ENCODE data around the gene FOXA3.

DNA sequence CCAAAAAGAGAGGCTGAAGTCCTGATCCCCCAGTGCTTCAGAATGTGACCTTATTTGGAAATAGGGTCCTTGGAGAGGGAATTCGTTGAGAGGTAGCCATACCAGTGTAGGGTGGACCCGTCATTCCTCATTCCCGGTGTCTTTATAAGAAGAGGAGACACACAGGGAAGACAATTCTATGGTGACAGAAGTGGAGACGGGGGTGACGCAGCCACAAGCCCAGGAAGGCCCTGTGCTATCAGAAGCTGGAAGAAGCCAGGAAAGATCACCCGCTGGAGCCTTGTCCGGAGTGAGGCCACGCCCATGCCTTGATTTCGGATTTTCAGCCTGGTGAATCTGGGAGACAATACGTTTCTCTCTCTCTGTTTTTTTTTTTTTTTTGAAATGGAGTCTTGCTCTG is 40.9 kb downstream of the FOXA3 start:
- TF ChIP-seq, protein P1, sequence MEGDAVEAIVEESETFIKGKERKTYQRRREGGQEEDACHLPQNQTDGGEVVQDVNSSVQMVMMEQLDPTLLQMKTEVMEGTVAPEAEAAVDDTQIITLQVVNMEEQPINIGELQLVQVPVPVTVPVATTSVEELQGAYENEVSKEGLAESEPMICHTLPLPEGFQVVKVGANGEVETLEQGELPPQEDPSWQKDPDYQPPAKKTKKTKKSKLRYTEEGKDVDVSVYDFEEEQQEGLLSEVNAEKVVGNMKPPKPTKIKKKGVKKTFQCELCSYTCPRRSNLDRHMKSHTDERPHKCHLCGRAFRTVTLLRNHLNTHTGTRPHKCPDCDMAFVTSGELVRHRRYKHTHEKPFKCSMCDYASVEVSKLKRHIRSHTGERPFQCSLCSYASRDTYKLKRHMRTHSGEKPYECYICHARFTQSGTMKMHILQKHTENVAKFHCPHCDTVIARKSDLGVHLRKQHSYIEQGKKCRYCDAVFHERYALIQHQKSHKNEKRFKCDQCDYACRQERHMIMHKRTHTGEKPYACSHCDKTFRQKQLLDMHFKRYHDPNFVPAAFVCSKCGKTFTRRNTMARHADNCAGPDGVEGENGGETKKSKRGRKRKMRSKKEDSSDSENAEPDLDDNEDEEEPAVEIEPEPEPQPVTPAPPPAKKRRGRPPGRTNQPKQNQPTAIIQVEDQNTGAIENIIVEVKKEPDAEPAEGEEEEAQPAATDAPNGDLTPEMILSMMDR (IDR thresholded peaks at IDR 0.05; ENCODE audit: insufficient read depth, low read length, poor library complexity, severe bottlenecking) = no peak
- TF ChIP-seq EZH2phosphoT487 (conservative IDR thresholded peaks at IDR 0.05; ENCODE audit: low read length) = no peak
